GM13976 (cell line): Measurements from ENCODE around the gene TAF11L13.
"Not testable (repeated sequence)": the region's sequence is repeated elsewhere in the genome, so short reads cannot be mapped to it uniquely, and the experiment has no call there.

ENCODE experiments used
- DNase-seq: peaks from one replicate; pipeline ENCODE4 v3.0.0; 2012; ENCODE audit warnings: low spot score
- in situ Hi-C: fragments of 300-500 bp; cut with MboI; formaldehyde crosslinking; loops from one replicate; pipeline ENCODE4 v1.12.0; 2022; ENCODE audit warnings: low sequenced_read_pairs, mixed read lengths, inconsistent platforms; ENCODE audit not compliant: unreplicated experiment
- TF ChIP-seq, protein P1 (sequence below): IDR thresholded peaks from 2 replicates; pipeline ENCODE4 v1.5.1; 2012; ENCODE audit warnings: borderline replicate concordance, mild to moderate bottlenecking; ENCODE audit not compliant: insufficient read depth; ENCODE audit errors: extremely low read depth, missing control alignments, control extremely low read depth

TAF11L13 gene

DNA sequence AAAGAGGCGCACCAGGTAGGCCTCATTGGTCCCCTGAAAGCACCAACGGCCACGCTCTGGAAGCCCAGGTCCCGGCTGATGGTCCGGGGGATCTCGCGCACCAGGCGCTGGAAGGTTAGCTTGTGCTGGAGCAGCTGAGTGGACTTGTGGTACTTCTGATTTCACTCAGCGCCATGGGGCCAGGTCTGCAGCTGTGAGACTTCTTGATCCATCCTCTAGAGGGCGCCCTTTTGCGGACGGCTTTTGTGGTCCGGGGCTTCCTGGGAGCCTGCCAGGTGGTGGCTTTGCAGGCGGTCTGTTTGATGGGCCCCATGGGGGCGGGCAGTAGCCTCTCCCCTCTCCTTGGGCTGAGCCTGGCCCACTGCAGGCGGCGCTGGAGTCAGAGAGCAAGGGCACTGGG lies 11.3 kb upstream of the TAF11L13 start:
- DNase-seq, result peak; percentile 12
- TF ChIP-seq, protein P1, sequence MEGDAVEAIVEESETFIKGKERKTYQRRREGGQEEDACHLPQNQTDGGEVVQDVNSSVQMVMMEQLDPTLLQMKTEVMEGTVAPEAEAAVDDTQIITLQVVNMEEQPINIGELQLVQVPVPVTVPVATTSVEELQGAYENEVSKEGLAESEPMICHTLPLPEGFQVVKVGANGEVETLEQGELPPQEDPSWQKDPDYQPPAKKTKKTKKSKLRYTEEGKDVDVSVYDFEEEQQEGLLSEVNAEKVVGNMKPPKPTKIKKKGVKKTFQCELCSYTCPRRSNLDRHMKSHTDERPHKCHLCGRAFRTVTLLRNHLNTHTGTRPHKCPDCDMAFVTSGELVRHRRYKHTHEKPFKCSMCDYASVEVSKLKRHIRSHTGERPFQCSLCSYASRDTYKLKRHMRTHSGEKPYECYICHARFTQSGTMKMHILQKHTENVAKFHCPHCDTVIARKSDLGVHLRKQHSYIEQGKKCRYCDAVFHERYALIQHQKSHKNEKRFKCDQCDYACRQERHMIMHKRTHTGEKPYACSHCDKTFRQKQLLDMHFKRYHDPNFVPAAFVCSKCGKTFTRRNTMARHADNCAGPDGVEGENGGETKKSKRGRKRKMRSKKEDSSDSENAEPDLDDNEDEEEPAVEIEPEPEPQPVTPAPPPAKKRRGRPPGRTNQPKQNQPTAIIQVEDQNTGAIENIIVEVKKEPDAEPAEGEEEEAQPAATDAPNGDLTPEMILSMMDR, result no peak
- in situ Hi-C loops, result no loop called here

GRCh38 chr5:17625686-17626085 lies 6.2 kb upstream of the TAF11L13 start:
- no peak for DNase-seq
- in situ Hi-C loops, result no loop called here
- TF ChIP-seq, protein P1, result no peak

- TF ChIP-seq, protein P1, result no peak
- DNase-seq, result no peak
- in situ Hi-C loops, result no loop called here
These were observed 2.3 kb downstream of the TAF11L13 start, which contains the start of gene TAF11L14 for GRCh38 chr5:17634160-17634559. Gene TAF11L14 (plus strand): TSS chr5:17634460.

- DNase-seq, in situ Hi-C loops: not testable (repeated sequence)
These were observed 17.3 kb downstream of the TAF11L13 start for GRCh38 chr5:17649232-17649631.

DNA sequence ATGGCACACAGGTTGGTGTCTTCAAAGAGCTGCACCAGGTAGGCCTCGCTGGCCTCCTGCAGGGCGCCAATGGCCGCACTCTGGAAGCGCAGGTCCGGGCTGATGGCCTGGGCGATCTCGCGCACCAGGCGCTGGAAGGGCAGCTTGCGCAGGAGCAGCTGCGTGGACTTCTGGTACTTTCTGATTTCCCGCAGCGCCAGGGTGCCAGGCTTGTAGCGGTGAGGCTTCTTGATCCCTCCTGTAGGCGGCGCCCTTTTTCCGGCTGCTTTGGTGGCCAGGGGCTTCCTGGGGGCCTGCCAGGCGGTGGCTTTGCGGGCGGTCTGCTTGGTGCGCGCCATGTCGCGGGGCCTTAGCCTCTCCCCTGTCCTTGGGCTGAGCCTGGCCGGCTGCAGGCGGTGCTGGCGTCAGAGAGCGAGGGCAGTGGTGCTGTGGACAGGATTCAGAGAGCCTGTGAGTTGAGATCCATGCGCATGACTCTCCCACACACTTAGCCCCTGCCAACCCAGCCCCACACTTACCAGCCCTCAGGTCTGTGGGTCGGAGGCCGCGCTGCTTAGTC lies 23.4 kb downstream of the TAF11L13 start:
- in situ Hi-C loops, DNase-seq: not testable (repeated sequence)

DNA sequence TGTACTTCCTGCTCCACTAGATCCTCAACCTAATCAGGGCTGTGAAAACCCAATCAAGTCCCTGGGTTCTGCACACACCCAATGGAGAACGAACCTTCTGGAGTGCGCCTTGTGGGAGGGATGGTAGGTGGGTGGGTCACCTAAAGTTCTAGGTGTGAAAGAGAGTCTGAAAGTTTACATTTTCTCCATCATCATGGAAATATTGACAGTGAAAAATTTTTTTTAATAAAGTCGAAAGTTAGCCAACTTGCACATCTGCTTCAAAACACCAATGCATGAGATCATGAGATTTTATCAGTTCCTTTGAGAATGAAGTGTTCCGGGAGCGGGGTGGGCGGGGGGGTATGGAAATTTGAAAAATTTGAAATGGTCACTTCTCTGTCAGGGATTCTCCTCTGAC lies 24.0 kb downstream of the TAF11L13 start:
- TF ChIP-seq, protein P1, result no peak
- in situ Hi-C loops, result no loop called here

DNA sequence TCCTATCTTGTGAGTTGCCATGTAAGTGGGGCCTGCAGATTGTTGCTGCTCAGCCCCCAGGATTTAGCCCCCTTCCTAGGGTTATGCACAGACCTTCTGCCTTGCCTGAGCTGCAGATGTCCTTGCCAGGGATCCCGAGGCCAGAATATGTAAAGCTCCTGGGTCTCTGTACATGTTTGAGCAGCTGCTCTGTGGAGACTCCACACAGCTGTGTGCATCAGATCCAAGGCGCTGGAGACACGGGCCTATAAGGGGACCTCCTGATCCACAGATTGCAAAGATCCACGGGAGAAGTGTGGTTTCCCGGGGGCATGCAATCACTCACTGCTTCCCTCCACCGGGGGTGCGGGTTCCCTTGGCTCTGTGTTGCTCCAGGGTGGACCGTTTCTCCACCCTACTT lies 31.3 kb downstream of the TAF11L13 start:
- in situ Hi-C loops, result no loop called here
- DNase-seq, result no peak
- TF ChIP-seq, protein P1, result no peak

More for the DNA sequence above, 24.0 kb downstream of the TAF11L13 start:
- no peak for DNase-seq

- TF ChIP-seq, protein P1, result no peak
- in situ Hi-C loops, result no loop called here
- DNase-seq, result no peak
These were observed 33.9 kb downstream of the TAF11L13 start for GRCh38 chr5:17665836-17666235.
